ENCODE results near the gene C1QTNF6.

- no peak for TF ChIP-seq CTCF (IDR thresholded peaks at IDR 0.05)
- no peak for TF ChIP-seq POLR2A (IDR thresholded peaks at IDR 0.05; ENCODE audit: low read length)
- no peak for TF ChIP-seq EP300 (IDR thresholded peaks at IDR 0.05)
- TF ChIP-seq SMC3 (IDR thresholded peaks at IDR 0.05), result no peak
- TF ChIP-seq NR3C1 (IDR thresholded peaks at IDR 0.05), result no peak
Observed at GRCh38 chr22:37169947-37170688, 17.9 kb downstream of the C1QTNF6 start.

Measured in A549 (cell line).